Epithelial cell of proximal tubule (primary cell): ENCODE results near the gene SPECC1. TPM values are rescaled to one million over a fixed set of nuclear protein-coding genes. Genes with fewer than 3 reads are reported as not detected.
"Not testable (repeated sequence)": the region's sequence is repeated elsewhere in the genome, so short reads cannot be mapped to it uniquely, and the experiment has no call there.

Experiments
- DNase-seq: peaks from one replicate; pipeline ENCODE4 v3.0.0-alpha.2; 2011; ENCODE audit warnings: low read depth
- H3K4me3 ChIP-seq: 2 replicates; pipeline ENCODE4 v1.5.1; 2011; ENCODE audit warnings: low read depth, mild to moderate bottlenecking, low read length
- total RNA-seq: library from RNA; depleted of rRNA; stranded (reverse); fragments of >200 nt; gene quantifications from 2 replicates; pipeline ENCODE4 v1.2.3, GENCODE V29; 2015
- TF ChIP-seq, protein P1 (sequence below): conservative IDR thresholded peaks from 2 replicates; pipeline ENCODE4 v1.5.1; 2012; ENCODE audit warnings: low read depth, mild to moderate bottlenecking, low read length

SPECC1 gene
- total RNA-seq, 1 donor from 2014 or later: 39.3 TPM

GRCh38 chr17:20313306-20313705 is 304.1 kb downstream of the SPECC1 start:
- no peak for DNase-seq
- H3K4me3 ChIP-seq: no peak overlapping the region

GRCh38 chr17:20313891-20314290 is 304.7 kb downstream of the SPECC1 start:
- DNase-seq: no peak
- TF ChIP-seq, protein P1, sequence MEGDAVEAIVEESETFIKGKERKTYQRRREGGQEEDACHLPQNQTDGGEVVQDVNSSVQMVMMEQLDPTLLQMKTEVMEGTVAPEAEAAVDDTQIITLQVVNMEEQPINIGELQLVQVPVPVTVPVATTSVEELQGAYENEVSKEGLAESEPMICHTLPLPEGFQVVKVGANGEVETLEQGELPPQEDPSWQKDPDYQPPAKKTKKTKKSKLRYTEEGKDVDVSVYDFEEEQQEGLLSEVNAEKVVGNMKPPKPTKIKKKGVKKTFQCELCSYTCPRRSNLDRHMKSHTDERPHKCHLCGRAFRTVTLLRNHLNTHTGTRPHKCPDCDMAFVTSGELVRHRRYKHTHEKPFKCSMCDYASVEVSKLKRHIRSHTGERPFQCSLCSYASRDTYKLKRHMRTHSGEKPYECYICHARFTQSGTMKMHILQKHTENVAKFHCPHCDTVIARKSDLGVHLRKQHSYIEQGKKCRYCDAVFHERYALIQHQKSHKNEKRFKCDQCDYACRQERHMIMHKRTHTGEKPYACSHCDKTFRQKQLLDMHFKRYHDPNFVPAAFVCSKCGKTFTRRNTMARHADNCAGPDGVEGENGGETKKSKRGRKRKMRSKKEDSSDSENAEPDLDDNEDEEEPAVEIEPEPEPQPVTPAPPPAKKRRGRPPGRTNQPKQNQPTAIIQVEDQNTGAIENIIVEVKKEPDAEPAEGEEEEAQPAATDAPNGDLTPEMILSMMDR: no peak
- no peak overlapping the region for H3K4me3 ChIP-seq

More at GRCh38 chr17:20313306-20313705, 304.1 kb downstream of the SPECC1 start:
- TF ChIP-seq, protein P1: no peak

- H3K4me3 ChIP-seq: no peak overlapping the region
- TF ChIP-seq, protein P1: no peak
- no peak for DNase-seq
Observed at GRCh38 chr17:20314834-20315233, 305.7 kb downstream of the SPECC1 start.

GRCh38 chr17:20315311-20315710 is 306.2 kb downstream of the SPECC1 start:
- no peak overlapping the region for H3K4me3 ChIP-seq
- DNase-seq: no peak
- TF ChIP-seq, protein P1: no peak

DNA sequence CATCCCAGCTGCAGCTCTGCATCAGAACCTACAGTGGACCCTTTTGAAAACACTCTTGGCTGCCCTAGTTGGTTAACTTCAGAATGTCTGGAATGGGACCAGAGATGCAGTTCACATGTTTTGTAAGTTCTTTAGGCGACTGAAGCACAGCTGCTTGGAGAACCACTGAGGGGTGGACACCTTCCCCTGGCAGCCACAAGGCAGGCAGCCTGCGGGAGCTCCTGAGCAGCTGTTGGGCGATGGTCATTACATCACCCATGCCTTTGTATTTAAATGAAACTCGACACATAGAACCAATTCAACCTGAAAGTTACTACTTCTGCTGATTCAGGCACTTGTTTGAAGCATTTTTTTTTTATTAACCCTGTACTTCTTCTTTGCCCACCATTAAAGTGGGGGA is 306.7 kb downstream of the SPECC1 start:
- DNase-seq: no peak
- no peak overlapping the region for H3K4me3 ChIP-seq
- TF ChIP-seq, protein P1: no peak

GRCh38 chr17:20320535-20321229 is 311.5 kb downstream of the SPECC1 start:
- DNase-seq: not testable (repeated sequence)
- peak overlapping the region; percentile 41 for H3K4me3 ChIP-seq
- TF ChIP-seq, protein P1: peak; percentile 74

DNA sequence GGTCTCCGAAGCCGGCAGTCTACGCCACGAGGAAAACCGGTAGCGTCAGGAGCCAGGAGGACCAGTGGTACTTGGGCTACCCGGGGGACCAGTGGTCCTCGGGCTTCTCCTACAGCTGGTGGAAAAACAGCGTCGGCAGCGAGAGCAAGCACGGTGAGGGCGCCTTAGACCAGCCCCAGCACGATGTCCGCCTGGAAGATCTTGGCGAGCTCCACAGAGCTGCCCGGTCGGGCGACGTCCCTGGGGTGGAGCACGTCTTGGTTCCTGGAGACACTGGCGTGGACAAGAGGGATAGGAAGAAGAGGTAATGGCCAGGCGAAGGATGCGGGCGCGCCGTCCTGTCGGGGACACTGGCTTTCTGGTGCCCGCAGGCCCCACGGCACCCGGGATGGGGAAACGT is 312.2 kb downstream of the SPECC1 start:
- DNase-seq: not testable (repeated sequence)
- peak overlapping the region; percentile 29 for H3K4me3 ChIP-seq

DNA sequence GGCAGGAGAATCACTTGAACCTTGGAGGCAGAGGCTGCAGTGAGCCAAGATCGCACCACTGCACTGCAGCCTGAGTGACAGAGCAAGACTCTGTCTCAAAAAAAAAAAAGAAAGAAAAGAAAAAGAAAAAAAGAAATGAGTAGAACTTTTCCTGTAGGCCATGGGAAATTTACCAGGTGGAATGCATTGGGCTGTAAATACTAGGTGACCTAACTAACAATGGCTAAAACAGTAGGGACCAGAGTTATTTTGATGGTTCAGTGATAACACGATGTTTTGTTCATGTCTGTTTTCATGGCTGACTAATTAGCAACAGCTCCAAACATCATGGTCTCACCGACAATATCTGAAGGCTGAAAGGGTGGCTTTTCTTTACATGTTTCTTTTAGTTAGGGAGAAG is 318.6 kb downstream of the SPECC1 start:
- not testable (repeated sequence) for DNase-seq

GRCh38 chr17:20351405-20351804 is 342.2 kb downstream of the SPECC1 start:
- not testable (repeated sequence) for DNase-seq, H3K4me3 ChIP-seq

More for the DNA sequence above, 318.6 kb downstream of the SPECC1 start:
- H3K4me3 ChIP-seq: not testable (repeated sequence)

- H3K4me3 ChIP-seq, DNase-seq: not testable (repeated sequence)
Observed at GRCh38 chr17:20352567-20352966, 343.4 kb downstream of the SPECC1 start.

- DNase-seq, H3K4me3 ChIP-seq: not testable (repeated sequence)
Observed at GRCh38 chr17:20363846-20364245, 354.7 kb downstream of the SPECC1 start.
